WTC11 (cell line): ENCODE measurements around the gene TPSAB1. TPM values are rescaled to one million over a fixed set of nuclear protein-coding genes. Genes with fewer than 3 reads are reported as not detected.

Experiments
- ATAC-seq: fragments of 200-7000 bp; cut with Tn5 transposase; 2 replicates; pipeline ENCODE4 v1.10.0; 2021; ENCODE audit warnings: mild to moderate bottlenecking, moderate library complexity
- CTCF ChIA-PET: fragments of 300-600 bp; sonication (Branson Sonifier 250); formaldehyde crosslinking; loops from one replicate; lab custom pipeline; 2021; ENCODE audit warnings: antibody characterized with exemption; lab: Charles Lee
- POLR2A ChIA-PET: fragments of 350-600 bp; sonication (Branson Sonifier 250); formaldehyde crosslinking; loops from one replicate; lab custom pipeline; 2021; ENCODE audit warnings: antibody characterized with exemption; lab: Charles Lee
- DNase-seq: peaks from one replicate; pipeline ENCODE4 v3.0.0; 2021; ENCODE audit warnings: low spot score
- H3K27ac Mint-ChIP-seq: 2 replicates; pipeline ENCODE4 v1.8.0; 2021; ENCODE audit warnings: mixed read lengths
- H3K27me3 Mint-ChIP-seq: 2 replicates; pipeline ENCODE4 v1.8.0; 2021; ENCODE audit warnings: low read depth, mild to moderate bottlenecking, moderate library complexity, mixed read lengths
- H3K36me3 Mint-ChIP-seq: 2 replicates; pipeline ENCODE4 v1.8.0; 2021; ENCODE audit warnings: mixed read lengths
- H3K4me1 Mint-ChIP-seq: 2 replicates; pipeline ENCODE4 v1.8.0; 2022; ENCODE audit warnings: mixed read lengths
- H3K4me3 Mint-ChIP-seq: 2 replicates; pipeline ENCODE4 v1.8.0; 2021; ENCODE audit warnings: mild to moderate bottlenecking, moderate library complexity, mixed read lengths
- H3K9me3 Mint-ChIP-seq: 2 replicates; pipeline ENCODE4 v1.8.0; 2021; ENCODE audit warnings: mixed read lengths
- CBFB ChIP-seq: sonication (generic); formaldehyde crosslinking; IDR thresholded peaks from 2 replicates; pipeline ENCODE4 v1.8.1; 2022; ENCODE audit warnings: mild to moderate bottlenecking, low read depth, missing genetic modification reagents
- FOXK1 ChIP-seq: sonication (generic); formaldehyde crosslinking; IDR thresholded peaks from 2 replicates; pipeline ENCODE4 v1.8.0; 2022; ENCODE audit warnings: mild to moderate bottlenecking, moderate library complexity, missing genetic modification reagents
- FOXP1 ChIP-seq: sonication (generic); formaldehyde crosslinking; IDR thresholded peaks from 2 replicates; pipeline ENCODE4 v1.8.0; 2022; ENCODE audit warnings: missing genetic modification reagents, mild to moderate bottlenecking, moderate library complexity, borderline replicate concordance
- GRHL2 ChIP-seq: fragments of 250-450 bp; sonication (Bioruptor Pico); IDR thresholded peaks from 2 replicates; pipeline ENCODE4 v1.8.0; 2022; ENCODE audit warnings: mild to moderate bottlenecking, moderate library complexity; ENCODE audit not compliant: insufficient replicate concordance, severe bottlenecking
- HMGA2 ChIP-seq: fragments of 250-450 bp; sonication (Bioruptor Pico); IDR thresholded peaks from 2 replicates; pipeline ENCODE4 v1.4.0; 2021; ENCODE audit warnings: mild to moderate bottlenecking, moderate library complexity
- IRF2 ChIP-seq: sonication (generic); formaldehyde crosslinking; IDR thresholded peaks from 2 replicates; pipeline ENCODE4 v1.8.0; 2022; ENCODE audit warnings: low read depth, missing genetic modification reagents, borderline replicate concordance
- MXD4 ChIP-seq: fragments of 250-450 bp; sonication (Bioruptor Pico); IDR thresholded peaks from 2 replicates; pipeline ENCODE4 v1.8.0; 2021; ENCODE audit warnings: mild to moderate bottlenecking, moderate library complexity, borderline replicate concordance
- NFE2L1 ChIP-seq: sonication (generic); formaldehyde crosslinking; IDR thresholded peaks from 2 replicates; pipeline ENCODE4 v1.8.1; 2023; ENCODE audit warnings: missing genetic modification reagents
- PRRX2 ChIP-seq: fragments of 250-450 bp; sonication (Bioruptor Pico); IDR thresholded peaks from 2 replicates; pipeline ENCODE4 v1.8.0; 2021; ENCODE audit warnings: mild to moderate bottlenecking
- RORB ChIP-seq: fragments of 250-450 bp; sonication (Bioruptor Pico); IDR thresholded peaks from 2 replicates; pipeline ENCODE4 v1.9.0; 2021; ENCODE audit warnings: mild to moderate bottlenecking
- SMAD3 ChIP-seq: sonication (generic); formaldehyde crosslinking; IDR thresholded peaks from 2 replicates; pipeline ENCODE4 v1.8.0; 2022; ENCODE audit warnings: missing genetic modification reagents, mild to moderate bottlenecking, borderline replicate concordance
- SOX15 ChIP-seq: fragments of 250-450 bp; sonication (Bioruptor Pico); IDR thresholded peaks from 2 replicates; pipeline ENCODE4 v1.9.0; 2021; ENCODE audit warnings: mild to moderate bottlenecking
- TCF7 ChIP-seq: sonication (generic); formaldehyde crosslinking; IDR thresholded peaks from 2 replicates; pipeline ENCODE4 v1.8.0; 2022; ENCODE audit warnings: mild to moderate bottlenecking, low read depth, missing genetic modification reagents, moderate library complexity
- ZNF138 ChIP-seq: sonication (generic); formaldehyde crosslinking; conservative IDR thresholded peaks from 2 replicates; pipeline ENCODE4 v1.8.1; 2022; ENCODE audit warnings: mild to moderate bottlenecking, moderate library complexity, missing genetic modification reagents
- ZNF317 ChIP-seq: sonication (generic); formaldehyde crosslinking; IDR thresholded peaks from 2 replicates; pipeline ENCODE4 v1.8.1; 2023; ENCODE audit warnings: low read depth, mild to moderate bottlenecking, moderate library complexity, missing genetic modification reagents, borderline replicate concordance
- ZNF396 ChIP-seq: fragments of 250-450 bp; sonication (Bioruptor Pico); IDR thresholded peaks from 2 replicates; pipeline ENCODE4 v1.8.0; 2021; ENCODE audit warnings: mild to moderate bottlenecking, moderate library complexity, borderline replicate concordance
- ZNF416 ChIP-seq: fragments of 250-450 bp; sonication (Bioruptor Pico); IDR thresholded peaks from 2 replicates; pipeline ENCODE4 v1.9.0; 2021; ENCODE audit warnings: mild to moderate bottlenecking, inconsistent platforms
- ZNF671 ChIP-seq: fragments of 250-450 bp; sonication (Bioruptor Pico); IDR thresholded peaks from 2 replicates; pipeline ENCODE4 v1.8.0; 2021; ENCODE audit warnings: mild to moderate bottlenecking
- total RNA-seq: library from RNA; stranded (reverse); gene quantifications from 3 replicates; pipeline ENCODE4 v1.2.3, GENCODE V29; 2021
- TF ChIP-seq, protein P1 (sequence below): sonication (generic); formaldehyde crosslinking; IDR thresholded peaks from 2 replicates; pipeline ENCODE4 v1.8.1; 2023; ENCODE audit warnings: mild to moderate bottlenecking, missing genetic modification reagents, moderate library complexity
- TF ChIP-seq, protein P2 (sequence below): fragments of 250-450 bp; sonication (Bioruptor Pico); IDR thresholded peaks from 2 replicates; pipeline ENCODE4 v1.8.0; 2021; ENCODE audit warnings: mild to moderate bottlenecking
- TF ChIP-seq, protein P3 (sequence below): sonication (generic); formaldehyde crosslinking; IDR thresholded peaks from 2 replicates; pipeline ENCODE4 v1.8.0; 2022; ENCODE audit warnings: mild to moderate bottlenecking, missing genetic modification reagents
- TF ChIP-seq, protein P4 (sequence below): fragments of 250-450 bp; sonication (Bioruptor Pico); conservative IDR thresholded peaks from 2 replicates; pipeline ENCODE4 v1.9.0; 2021; ENCODE audit warnings: mild to moderate bottlenecking
- TF ChIP-seq, protein P5 (sequence below): sonication (generic); formaldehyde crosslinking; IDR thresholded peaks from 2 replicates; pipeline ENCODE4 v1.8.1; 2022; ENCODE audit warnings: missing genetic modification reagents, borderline replicate concordance
- TF ChIP-seq, protein P6 (sequence below): sonication (generic); formaldehyde crosslinking; IDR thresholded peaks from 2 replicates; pipeline ENCODE4 v1.8.0; 2022; ENCODE audit warnings: mild to moderate bottlenecking, missing genetic modification reagents
- TF ChIP-seq, protein P7 (sequence below): fragments of 250-450 bp; sonication (Bioruptor Pico); IDR thresholded peaks from 2 replicates; pipeline ENCODE4 v2.1.2; 2022; ENCODE audit warnings: mild to moderate bottlenecking, moderate library complexity

TPSAB1 gene
- total RNA-seq, 1 experiment from 2014 or later = not detected

DNA sequence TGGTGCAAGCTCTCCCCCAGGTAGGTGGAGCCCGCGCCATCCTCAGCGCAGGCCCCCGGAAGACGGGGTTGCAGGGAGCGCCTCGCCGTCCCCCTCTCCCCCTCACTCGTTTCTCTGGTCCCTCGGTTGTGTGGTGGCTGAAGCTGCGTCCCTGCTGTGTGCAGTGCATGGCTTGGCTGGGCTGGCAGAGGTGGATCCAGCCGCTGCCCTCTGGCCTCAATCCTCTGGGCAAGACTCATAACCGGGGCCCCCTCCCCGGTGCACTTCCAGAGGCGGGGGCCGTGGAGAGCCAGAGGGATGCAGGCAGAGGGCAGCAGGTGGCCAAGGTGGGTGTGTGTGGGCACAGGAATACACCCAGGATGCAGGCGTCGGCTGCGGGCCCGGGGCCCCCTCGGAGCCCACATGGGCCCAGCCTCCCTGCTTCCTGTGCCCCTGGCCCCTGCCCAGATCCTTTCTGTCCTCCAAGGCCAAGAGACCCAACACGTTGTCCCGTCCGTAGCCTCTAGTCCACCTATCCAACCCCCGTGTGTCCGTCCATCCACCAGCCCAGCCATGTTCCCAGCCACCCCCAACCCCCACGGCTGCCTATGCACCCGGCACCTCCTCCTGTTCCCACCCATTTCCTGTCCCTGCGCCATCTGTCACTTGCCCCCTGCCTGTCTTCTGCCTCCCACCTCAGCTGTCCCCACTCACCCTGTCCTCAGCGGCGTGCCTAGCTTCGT is 24.8 kb upstream of the TPSAB1 start:
- no peaks in the 10 kb centered on the region for H3K9me3 Mint-ChIP-seq
- H3K4me3 Mint-ChIP-seq = no peak overlapping the region
- CTCF ChIA-PET = interaction anchor here (0.6 kb wide), 1 partner anchor 167 kb away, joined by 3 read pairs; no protein-coding TSS in a partner anchor
- ATAC-seq (no peak), DNase-seq (no peak)
- H3K27me3 Mint-ChIP-seq = no peaks in the 10 kb centered on the region
- H3K36me3 Mint-ChIP-seq = no peaks in the 10 kb centered on the region
- H3K27ac Mint-ChIP-seq = no peak overlapping the region
- no peak for TF ChIP-seq SMAD3
- TF ChIP-seq, protein P1, sequence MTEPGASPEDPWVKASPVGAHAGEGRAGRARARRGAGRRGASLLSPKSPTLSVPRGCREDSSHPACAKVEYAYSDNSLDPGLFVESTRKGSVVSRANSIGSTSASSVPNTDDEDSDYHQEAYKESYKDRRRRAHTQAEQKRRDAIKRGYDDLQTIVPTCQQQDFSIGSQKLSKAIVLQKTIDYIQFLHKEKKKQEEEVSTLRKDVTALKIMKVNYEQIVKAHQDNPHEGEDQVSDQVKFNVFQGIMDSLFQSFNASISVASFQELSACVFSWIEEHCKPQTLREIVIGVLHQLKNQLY (CRISPR knock-in tag) = no peak
- no peak for TF ChIP-seq IRF2 (CRISPR knock-in tag)
- TF ChIP-seq, protein P2, sequence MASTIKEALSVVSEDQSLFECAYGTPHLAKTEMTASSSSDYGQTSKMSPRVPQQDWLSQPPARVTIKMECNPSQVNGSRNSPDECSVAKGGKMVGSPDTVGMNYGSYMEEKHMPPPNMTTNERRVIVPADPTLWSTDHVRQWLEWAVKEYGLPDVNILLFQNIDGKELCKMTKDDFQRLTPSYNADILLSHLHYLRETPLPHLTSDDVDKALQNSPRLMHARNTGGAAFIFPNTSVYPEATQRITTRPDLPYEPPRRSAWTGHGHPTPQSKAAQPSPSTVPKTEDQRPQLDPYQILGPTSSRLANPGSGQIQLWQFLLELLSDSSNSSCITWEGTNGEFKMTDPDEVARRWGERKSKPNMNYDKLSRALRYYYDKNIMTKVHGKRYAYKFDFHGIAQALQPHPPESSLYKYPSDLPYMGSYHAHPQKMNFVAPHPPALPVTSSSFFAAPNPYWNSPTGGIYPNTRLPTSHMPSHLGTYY (CRISPR knock-in tag) = no peak
- TF ChIP-seq ZNF396 = no peak
- TF ChIP-seq ZNF138 (CRISPR knock-in tag) = no peak
- no peak for TF ChIP-seq CBFB (CRISPR knock-in tag)
- TF ChIP-seq, protein P3, sequence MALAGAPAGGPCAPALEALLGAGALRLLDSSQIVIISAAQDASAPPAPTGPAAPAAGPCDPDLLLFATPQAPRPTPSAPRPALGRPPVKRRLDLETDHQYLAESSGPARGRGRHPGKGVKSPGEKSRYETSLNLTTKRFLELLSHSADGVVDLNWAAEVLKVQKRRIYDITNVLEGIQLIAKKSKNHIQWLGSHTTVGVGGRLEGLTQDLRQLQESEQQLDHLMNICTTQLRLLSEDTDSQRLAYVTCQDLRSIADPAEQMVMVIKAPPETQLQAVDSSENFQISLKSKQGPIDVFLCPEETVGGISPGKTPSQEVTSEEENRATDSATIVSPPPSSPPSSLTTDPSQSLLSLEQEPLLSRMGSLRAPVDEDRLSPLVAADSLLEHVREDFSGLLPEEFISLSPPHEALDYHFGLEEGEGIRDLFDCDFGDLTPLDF (CRISPR knock-in tag) = no peak
- TF ChIP-seq, protein P4, sequence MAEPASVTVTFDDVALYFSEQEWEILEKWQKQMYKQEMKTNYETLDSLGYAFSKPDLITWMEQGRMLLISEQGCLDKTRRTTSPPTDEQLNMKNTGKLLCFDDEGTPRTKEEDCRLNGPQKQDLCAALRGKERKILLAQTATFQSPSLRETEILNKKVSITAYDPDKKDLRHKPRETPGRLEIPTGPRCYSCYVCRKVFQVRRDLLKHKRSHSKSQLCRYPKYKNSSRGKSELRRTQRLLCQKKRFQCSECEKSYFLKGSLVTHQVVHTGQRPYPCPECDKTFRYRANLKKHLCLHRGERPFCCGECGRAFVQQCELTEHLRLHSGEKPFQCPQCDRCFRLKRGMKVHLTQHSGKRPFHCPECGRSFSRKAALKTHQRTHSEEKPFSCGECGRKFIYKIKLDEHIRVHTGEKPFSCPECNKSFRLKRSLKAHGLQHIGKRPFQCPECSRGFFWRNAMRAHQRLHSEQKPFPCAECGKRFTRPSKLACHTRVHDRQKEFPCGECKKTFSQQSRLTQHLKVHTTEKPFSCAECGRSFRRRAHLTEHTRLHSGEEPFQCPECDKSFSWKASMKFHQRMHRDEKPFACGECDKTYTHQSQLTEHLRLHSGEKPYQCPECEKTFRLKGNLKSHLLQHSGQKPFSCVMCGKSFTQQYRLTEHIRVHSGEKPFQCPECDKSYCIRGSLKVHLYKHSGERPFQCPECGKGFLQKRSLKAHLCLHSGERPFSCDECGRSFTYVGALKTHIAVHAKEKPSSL (CRISPR knock-in tag) = no peak
- H3K4me1 Mint-ChIP-seq = no peaks in the 10 kb centered on the region
- POLR2A ChIA-PET = no interaction called here

DNA sequence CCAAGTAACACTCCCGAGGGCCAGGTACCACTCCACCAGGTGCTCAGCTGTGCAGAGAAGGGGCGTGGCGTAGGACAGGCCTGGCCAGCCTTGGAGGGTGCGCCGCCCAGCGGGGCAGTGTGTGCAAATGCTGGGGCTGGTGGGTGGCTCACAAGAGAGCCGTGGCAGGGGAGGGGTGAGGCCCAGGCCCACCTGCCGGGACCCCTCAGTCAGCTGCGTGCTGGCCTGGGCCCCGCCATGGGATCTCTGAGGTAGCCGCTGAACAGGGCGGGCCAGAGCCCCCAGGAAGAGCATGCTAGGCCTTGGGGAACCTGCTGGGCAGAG is 24.2 kb upstream of the TPSAB1 start:
- CTCF ChIA-PET = no interaction called here

DNA sequence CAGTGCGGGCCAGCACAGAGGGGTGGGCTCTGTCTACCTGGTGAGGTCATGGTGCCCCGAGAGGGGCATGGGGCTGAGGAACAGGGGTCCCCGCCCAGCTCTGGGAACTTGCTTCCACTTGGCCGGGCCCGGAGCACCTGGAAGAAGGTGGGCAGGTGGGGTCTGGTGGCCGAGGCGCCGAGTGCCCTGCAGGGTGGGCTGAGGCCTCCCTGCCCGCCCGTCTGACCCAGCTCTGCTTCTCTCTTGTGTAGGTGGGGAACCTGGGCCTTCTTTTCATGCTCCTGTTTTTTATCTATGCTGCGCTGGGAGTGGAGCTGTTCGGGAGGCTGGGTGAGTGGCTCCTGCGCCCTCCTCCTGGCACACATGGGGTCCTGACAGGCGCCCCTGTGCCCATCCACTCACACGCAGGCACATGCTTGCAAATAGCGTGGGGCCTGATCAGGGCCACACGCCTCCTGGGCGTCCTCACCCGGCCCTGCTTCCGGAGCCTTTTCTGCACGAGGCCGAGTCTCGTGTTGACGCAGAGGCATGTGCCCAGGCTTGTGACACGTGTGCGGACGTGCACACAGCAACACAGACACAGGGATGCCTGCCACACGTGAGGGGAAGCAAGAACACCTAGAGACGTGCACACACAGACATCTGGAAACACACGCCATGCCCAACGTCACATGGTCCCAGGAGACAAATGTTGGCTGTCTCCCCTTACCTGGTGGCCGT is 23.7 kb upstream of the TPSAB1 start:
- H3K4me3 Mint-ChIP-seq = no peak overlapping the region
- ChIA-PET POLR2A (no interaction called here), CTCF (no interaction called here)
- H3K4me1 Mint-ChIP-seq = no peaks in the 10 kb centered on the region
- no peak for DNase-seq
- H3K36me3 Mint-ChIP-seq = no peaks in the 10 kb centered on the region
- no peaks in the 10 kb centered on the region for H3K9me3 Mint-ChIP-seq
- no peaks in the 10 kb centered on the region for H3K27me3 Mint-ChIP-seq
- no peak overlapping the region for H3K27ac Mint-ChIP-seq
- no peak for ATAC-seq
- no peak for TF ChIP-seq ZNF317 (CRISPR knock-in tag)
- TF ChIP-seq MXD4 (CRISPR knock-in tag) = no peak
- TF ChIP-seq ZNF671 (CRISPR knock-in tag) = no peak
- no peak for TF ChIP-seq TCF7
- TF ChIP-seq, protein P5, sequence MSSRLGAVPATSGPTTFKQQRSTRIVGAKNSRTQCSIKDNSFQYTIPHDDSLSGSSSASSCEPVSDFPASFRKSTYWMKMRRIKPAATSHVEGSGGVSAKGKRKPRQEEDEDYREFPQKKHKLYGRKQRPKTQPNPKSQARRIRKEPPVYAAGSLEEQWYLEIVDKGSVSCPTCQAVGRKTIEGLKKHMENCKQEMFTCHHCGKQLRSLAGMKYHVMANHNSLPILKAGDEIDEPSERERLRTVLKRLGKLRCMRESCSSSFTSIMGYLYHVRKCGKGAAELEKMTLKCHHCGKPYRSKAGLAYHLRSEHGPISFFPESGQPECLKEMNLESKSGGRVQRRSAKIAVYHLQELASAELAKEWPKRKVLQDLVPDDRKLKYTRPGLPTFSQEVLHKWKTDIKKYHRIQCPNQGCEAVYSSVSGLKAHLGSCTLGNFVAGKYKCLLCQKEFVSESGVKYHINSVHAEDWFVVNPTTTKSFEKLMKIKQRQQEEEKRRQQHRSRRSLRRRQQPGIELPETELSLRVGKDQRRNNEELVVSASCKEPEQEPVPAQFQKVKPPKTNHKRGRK (CRISPR knock-in tag) = no peak
- no peak for TF ChIP-seq FOXP1 (CRISPR knock-in tag)
- TF ChIP-seq NFE2L1 (CRISPR knock-in tag) = no peak
- TF ChIP-seq, protein P6, sequence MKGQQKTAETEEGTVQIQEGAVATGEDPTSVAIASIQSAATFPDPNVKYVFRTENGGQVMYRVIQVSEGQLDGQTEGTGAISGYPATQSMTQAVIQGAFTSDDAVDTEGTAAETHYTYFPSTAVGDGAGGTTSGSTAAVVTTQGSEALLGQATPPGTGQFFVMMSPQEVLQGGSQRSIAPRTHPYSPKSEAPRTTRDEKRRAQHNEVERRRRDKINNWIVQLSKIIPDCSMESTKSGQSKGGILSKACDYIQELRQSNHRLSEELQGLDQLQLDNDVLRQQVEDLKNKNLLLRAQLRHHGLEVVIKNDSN (CRISPR knock-in tag) = no peak

More for the DNA sequence above, 24.2 kb upstream of the TPSAB1 start:
- DNase-seq (no peak), ATAC-seq (no peak)
- no peaks in the 10 kb centered on the region for H3K4me1 Mint-ChIP-seq
- TF ChIP-seq ZNF416 (no peak), PRRX2 (no peak), IRF2 (CRISPR knock-in tag) (no peak), ZNF671 (CRISPR knock-in tag) (no peak), RORB (CRISPR knock-in tag) (no peak), SOX15 (CRISPR knock-in tag) (no peak), HMGA2 (CRISPR knock-in tag) (no peak), FOXK1 (no peak), GRHL2 (no peak)
- TF ChIP-seq, protein P7, sequence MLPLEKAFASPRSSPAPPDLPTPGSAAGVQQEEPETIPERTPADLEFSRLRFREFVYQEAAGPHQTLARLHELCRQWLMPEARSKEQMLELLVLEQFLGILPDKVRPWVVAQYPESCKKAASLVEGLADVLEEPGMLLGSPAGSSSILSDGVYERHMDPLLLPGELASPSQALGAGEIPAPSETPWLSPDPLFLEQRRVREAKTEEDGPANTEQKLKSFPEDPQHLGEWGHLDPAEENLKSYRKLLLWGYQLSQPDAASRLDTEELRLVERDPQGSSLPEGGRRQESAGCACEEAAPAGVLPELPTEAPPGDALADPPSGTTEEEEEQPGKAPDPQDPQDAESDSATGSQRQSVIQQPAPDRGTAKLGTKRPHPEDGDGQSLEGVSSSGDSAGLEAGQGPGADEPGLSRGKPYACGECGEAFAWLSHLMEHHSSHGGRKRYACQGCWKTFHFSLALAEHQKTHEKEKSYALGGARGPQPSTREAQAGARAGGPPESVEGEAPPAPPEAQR (CRISPR knock-in tag) = no peak
- no peak overlapping the region for H3K27ac Mint-ChIP-seq
- no peaks in the 10 kb centered on the region for H3K9me3 Mint-ChIP-seq
- H3K36me3 Mint-ChIP-seq = no peaks in the 10 kb centered on the region
- H3K27me3 Mint-ChIP-seq = no peaks in the 10 kb centered on the region
- POLR2A ChIA-PET = no interaction called here
- H3K4me3 Mint-ChIP-seq = no peak overlapping the region
